Stimulated activated CD4-positive, alpha-beta T cell treated with anti-CD3 and anti-CD28 coated beads, Interleukin-1b, Interleukin-23, amount 100 ng/mL, for 4 hours (primary cell): Measurements from ENCODE around the gene USP53.
"Not testable (repeated sequence)": the region's sequence is repeated elsewhere in the genome, so short reads cannot be mapped to it uniquely, and the experiment has no call there.

Source experiments
- DNase-seq, 2 donors: peaks; one replicate each; pipeline ENCODE4 v3.0.0-alpha.2; 2020; ENCODE audit warnings: low read depth in 2 of 2

Gene USP53

GRCh38 chr4:119228406-119228805 lies 15.9 kb downstream of the USP53 start:
- no peak for DNase-seq

DNA sequence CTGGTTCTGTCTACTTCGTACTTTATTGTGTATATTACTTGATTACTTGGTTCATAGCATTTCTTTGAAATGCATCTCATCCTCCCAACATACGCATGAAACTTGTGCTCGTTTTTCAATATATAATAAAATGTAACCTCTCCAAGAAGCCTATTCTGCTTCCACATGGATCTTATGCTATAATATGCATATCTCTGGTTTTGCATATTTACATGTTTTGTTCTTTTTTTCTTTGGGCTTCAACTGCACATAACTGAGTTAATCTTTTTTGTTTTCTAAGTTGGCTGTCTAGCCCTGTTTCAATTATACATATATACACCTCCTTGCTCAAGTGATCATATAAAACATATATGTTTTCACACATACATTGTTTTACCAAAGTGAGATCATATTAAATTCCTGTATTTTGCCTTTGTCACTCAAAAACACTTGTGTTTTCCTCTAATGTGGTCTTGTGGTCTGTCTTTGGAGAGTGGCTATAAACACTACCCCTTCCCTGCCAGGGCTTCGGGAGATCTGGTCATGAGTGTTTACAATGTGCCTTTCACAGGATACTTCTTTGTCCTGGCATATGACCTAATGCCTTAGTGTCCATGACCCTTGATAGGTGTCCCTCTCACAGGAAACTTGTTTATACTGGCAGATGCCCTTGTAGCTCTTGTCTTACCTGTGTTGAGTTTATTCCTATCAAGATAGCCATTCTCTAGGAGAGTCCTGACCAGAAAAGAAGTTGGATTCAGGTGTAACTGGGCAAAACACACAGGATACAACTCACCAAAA lies 17.6 kb downstream of the USP53 start:
- no peak for DNase-seq

GRCh38 chr4:119231491-119231890 lies 19.0 kb downstream of the USP53 start:
- DNase-seq, result no peak

DNA sequence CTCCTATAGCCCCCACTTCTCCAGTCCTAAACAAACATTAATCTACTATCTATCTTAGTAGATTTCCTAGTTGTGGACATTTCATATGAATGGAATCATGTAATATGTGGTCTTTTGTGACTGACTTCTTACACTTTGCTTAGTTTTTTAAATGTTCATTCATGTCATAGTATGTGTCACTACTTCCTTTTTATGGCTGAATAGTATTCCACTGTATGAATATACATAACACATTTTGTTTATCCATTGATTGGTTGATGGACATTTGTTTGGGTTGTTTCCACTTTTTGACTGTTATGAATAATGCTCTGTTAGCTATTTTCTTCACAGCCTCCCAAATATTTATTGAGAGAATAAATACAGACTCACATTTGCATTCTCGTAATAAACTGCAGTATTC lies 19.8 kb downstream of the USP53 start:
- no peak for DNase-seq

DNA sequence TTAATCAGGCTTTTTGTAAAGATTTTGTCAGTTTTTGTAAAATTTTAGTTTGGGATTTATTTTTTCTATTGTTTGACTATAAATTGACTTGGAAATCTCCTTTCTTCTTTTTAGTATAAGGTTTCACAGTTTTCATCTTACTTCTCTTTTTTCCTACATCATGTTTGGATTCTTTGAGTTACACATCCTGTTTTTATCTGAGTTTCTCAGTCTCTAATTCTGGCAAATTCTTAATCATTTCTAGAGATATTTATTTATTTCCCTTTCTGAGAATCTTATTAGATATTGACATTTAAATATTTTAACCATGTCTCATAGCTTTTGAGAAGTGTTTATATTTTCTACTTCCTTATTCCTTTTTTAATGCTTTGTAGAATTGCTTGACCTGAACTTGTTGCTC lies 20.7 kb downstream of the USP53 start:
- DNase-seq, result no peak

DNA sequence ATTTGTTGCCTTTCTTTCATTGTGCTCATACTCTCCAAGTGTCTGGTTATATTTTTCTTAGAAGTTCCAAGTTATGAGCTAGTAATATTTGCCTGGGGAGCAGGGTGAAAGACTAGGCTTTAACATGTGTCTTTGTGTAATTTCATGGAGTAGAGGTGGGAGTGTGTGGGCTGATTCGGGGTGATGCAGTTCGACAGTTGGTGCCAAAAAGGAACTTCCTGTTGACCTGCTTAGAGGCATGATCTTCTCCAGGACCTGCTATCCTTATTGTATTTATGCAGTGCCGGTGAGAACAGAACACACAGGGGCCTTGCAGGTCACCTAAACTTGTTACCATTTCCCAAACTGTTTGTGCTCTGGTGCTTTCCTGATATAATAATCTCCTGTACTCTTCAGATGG lies 21.2 kb downstream of the USP53 start:
- DNase-seq, result no peak

DNA sequence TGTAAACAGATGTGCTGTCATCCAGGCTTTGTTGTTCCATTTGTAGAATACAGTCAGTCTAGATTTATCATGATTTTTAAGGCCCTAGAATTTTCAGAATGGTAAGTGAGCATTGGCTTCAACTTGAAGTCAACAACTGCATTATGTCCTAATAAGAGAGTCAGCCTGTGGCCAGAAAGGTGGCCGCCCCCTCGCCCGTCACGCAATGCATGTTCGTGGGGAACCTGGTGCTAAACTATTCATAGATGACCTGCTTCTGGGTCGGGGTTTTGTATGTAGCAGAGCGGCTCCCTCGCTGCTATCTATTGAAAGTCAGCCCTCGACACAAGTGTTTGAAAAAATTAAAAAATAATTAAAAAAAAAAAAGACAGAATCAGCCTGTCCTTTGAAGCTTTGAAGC lies 24.7 kb downstream of the USP53 start:
- no peak for DNase-seq

DNA sequence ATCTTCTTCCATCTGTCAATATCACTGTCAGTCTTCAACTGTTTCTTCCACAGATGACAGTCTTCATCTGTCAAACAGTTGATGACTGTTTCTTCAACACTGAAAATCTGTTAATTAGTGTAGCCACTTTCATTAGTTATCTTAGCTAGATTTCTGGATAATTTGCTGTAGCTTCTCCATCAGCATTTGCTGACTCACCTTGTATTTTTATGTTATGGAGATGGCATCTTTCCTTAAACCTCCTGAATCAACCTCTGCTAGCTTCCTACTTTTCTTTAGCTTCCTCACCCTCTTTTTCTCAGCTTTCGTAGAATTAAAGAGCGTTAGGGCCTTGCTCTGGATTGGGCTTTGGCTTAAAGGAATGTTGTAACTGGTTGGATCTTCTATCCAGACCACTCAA lies 25.1 kb downstream of the USP53 start:
- no peak for DNase-seq

DNA sequence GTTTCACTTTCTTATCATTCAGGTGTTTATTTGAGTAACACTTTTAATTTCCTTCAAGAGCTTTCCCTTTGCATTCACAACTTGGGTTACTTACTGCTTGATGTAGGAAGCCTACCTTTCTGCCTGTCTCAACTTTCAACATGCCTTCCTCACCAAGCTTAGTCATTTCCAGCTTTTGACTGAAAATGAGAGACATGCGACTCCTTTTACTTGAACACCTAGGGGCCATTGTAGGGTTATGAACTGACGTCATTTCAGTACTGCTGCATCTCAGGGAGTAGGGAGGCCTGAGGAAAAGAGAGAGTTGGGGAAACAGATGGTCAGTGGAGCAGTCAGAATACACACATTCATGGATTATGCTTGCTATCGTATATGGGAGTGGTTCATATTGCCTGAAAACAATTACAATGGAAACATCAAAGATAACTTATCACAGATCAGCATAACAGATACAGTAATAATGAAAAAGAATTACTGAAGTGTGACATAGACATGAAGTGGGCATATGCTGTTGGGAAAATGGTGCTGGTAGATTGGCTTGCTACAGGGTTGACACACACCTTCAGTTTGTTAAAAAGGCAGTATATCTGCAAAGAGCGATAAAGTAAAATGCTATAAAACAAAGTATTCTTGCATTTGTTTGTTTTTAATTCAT lies 25.7 kb downstream of the USP53 start:
- DNase-seq, result no peak

GRCh38 chr4:119240128-119240527 lies 27.6 kb downstream of the USP53 start:
- DNase-seq, result no peak

GRCh38 chr4:119240568-119240967 lies 28.1 kb downstream of the USP53 start:
- no peak for DNase-seq

DNA sequence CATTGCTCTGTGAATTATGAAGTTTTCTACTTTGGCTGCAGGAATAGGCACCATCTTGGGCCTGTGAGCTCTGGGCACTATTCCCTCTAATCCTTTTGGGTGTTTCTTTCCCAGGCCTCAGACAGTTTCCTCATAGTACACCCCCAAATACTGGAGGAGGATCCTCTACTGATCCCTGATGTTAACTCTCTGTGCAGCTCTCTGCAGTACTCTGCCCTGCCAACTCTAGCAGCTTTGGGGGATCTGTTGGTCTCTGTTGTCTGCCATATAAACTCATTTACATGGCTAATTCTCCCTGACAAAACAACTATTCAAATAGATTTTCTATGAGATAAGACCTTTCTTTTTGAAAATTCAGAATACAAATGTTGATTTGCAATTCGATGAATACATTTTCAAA lies 29.9 kb downstream of the USP53 start:
- no peak for DNase-seq

DNA sequence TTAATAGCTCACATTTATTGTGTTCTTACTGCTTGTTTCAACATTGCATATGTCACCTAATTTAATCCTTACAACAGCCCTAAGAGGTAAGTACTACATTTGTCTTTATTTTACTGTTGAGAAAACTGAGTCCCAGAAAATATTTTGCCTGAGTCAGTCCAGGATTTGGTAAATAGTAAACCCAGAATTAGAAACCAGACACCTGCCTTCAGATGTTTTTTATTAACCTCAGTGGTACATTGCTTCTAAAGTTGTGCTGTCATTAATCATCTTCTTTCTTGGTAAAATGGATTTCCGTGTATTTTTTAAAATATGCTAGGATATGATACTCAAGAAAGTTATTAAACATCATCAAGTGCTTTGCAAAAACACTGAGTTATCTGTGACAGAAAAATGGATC lies 31.4 kb downstream of the USP53 start:
- no peak for DNase-seq

- DNase-seq, result no peak
Observed at GRCh38 chr4:119244344-119244743, 31.8 kb downstream of the USP53 start.

GRCh38 chr4:119244832-119245231 lies 32.3 kb downstream of the USP53 start:
- DNase-seq, result no peak

GRCh38 chr4:119246177-119246733 lies 33.7 kb downstream of the USP53 start:
- DNase-seq, result no peak

GRCh38 chr4:119251037-119251436 lies 38.5 kb downstream of the USP53 start:
- not testable (repeated sequence) for DNase-seq

GRCh38 chr4:119255223-119255622 lies 42.7 kb downstream of the USP53 start:
- not testable (repeated sequence) for DNase-seq

- no peak for DNase-seq
Observed at GRCh38 chr4:119260528-119260927, 48.0 kb downstream of the USP53 start.

- no peak for DNase-seq
Observed at GRCh38 chr4:119261986-119262385, 49.5 kb downstream of the USP53 start.

DNA sequence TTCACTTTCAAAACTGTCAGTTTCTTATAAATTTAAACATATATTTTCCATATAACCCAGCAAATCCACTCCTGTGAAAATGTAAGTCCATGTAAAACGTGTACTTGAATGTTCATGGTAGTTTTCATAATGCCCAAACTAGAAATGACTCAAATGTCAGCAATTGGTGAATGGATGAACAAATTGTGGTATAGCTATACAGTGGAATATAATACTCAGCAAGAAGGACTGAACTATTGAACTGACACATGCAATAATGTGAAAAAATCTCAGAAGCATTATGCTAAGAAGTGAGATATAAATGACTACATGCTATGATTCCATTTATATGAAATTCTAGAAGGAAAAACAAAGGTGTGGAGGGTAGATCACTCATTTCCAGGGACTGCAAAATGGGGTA lies 52.2 kb downstream of the USP53 start:
- DNase-seq, result no peak

DNA sequence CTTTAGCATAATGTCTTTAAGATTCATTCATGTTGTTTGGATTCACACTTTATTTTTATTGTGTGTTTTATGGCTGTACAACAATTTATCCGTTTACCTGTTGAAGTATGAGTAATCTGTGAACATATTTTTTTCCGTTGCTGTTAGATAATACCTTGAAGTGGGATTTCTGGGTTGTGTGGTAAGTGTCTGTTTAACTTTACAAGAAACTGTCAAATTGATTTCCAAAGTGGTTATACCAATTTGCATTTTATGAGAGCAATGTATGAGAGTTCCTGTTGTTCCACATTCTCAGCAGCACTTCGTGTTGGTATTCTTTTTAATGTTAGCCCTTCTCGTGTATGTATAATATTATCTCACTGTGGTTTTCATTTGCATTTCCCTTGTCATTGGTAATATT lies 53.6 kb downstream of the USP53 start:
- no peak for DNase-seq

- no peak for DNase-seq
Observed at GRCh38 chr4:119268466-119268865, 56.0 kb downstream of the USP53 start.
